Measurements from ENCODE around the gene CACNA1S.

DNA sequence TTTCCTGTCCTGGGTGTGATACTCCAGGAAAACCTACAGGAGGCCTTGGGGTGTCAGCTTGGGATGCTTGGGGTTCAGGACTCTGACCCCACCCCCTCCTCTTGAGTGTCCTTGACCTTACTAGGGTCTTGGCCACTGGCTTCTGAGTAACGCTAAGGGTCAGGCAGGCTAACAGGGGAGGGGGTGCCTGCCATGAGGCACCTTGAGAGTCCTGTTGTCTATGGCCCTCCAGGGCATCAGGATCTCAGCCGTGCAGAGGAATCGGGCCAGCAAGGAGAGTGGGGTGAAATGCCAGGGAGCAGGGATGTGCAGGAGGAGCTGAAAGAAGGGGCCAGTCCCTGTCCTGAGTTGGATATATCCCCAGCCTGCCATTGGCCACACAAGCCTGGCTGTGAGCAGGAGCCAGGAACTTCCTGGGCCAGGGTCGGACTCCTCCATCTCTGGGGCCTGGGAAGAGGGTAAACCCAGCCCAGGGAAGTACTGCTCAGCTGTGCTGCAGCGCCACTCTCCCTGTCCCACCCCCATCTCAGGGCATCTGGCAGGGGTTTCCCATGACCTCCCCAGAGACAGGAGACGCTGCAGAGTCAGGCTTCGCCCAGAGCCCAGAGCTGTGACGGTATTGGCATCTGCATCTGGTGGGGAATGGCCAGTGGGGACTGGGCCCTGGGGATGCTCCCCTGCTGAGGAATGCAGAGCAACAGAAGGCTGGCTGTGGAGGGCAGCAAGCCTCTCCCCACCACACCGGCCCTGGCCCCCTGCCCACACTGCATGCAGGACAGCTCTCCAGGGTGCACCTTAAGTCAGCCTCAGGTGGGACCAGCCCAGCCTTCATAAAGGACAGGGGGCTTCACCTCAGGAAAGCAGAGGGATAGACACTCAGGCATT is 95.0 kb downstream of the CACNA1S start:
- TF ChIP-seq EZH2 (IDR thresholded peaks at IDR 0.05; ENCODE audit: borderline replicate concordance, low read length) = no peak
- TF ChIP-seq, protein P1, sequence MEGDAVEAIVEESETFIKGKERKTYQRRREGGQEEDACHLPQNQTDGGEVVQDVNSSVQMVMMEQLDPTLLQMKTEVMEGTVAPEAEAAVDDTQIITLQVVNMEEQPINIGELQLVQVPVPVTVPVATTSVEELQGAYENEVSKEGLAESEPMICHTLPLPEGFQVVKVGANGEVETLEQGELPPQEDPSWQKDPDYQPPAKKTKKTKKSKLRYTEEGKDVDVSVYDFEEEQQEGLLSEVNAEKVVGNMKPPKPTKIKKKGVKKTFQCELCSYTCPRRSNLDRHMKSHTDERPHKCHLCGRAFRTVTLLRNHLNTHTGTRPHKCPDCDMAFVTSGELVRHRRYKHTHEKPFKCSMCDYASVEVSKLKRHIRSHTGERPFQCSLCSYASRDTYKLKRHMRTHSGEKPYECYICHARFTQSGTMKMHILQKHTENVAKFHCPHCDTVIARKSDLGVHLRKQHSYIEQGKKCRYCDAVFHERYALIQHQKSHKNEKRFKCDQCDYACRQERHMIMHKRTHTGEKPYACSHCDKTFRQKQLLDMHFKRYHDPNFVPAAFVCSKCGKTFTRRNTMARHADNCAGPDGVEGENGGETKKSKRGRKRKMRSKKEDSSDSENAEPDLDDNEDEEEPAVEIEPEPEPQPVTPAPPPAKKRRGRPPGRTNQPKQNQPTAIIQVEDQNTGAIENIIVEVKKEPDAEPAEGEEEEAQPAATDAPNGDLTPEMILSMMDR (IDR thresholded peaks at IDR 0.05; ENCODE audit: low read length) = no peak
